H1 (cell line): Measurements from ENCODE around the gene RPS17. TPM values are rescaled to one million over a fixed set of nuclear protein-coding genes. Genes with fewer than 3 reads are reported as not detected.

ENCODE experiments used
- CTCF ChIA-PET: fragments of 300-600 bp; sonication (Branson Sonifier 250); formaldehyde crosslinking; loops from one replicate; lab custom pipeline; 2021; ENCODE audit not compliant: partially characterized antibody; lab: Charles Lee
- POLR2A ChIA-PET: fragments of 300-600 bp; sonication (Branson Sonifier 250); formaldehyde crosslinking; loops from one replicate; lab custom pipeline; 2021; ENCODE audit warnings: inconsistent platforms; ENCODE audit not compliant: partially characterized antibody; lab: Charles Lee
- DNase-seq, 2 experiments: peaks; one replicate each; pipeline versions ENCODE4 v3.0.0 to v3.0.0-alpha.2; 2010 to 2022; ENCODE audit warnings: low spot score in 2 of 2, low read depth in 1 of 2, mixed read lengths in 1 of 2
- FAIRE-seq: peaks from 2 replicates; lab custom pipeline; 2011; peaks lifted over from hg19 to GRCh38; lab: Jason Lieb, UNC
- H2AFZ ChIP-seq: 2 replicates; pipeline ENCODE4 v1.8.1; 2012; ENCODE audit warnings: low read length, inconsistent platforms
- H2AK5ac ChIP-seq: 2 replicates; pipeline ENCODE4 v1.6.1; 2013; ENCODE audit warnings: low read depth, low read length
- H2BK120ac ChIP-seq: replicated peaks from 2 replicates; pipeline ENCODE3; 2013; ENCODE audit warnings: low read depth, low read length, inconsistent platforms
- H2BK12ac ChIP-seq: 2 replicates; pipeline ENCODE4 v1.6.1; 2013; ENCODE audit warnings: low read depth, low read length
- H2BK15ac ChIP-seq: 2 replicates; pipeline ENCODE4 v1.6.1; 2013; ENCODE audit warnings: low read length
- H2BK20ac ChIP-seq: 2 replicates; pipeline ENCODE4 v1.6.1; 2013; ENCODE audit warnings: low read length
- H2BK5ac ChIP-seq: 2 replicates; pipeline ENCODE4 v1.6.1; 2013; ENCODE audit warnings: low read depth, low read length
- H3K14ac ChIP-seq: 2 replicates; pipeline ENCODE4 v1.6.1; 2013; ENCODE audit warnings: inconsistent platforms; ENCODE audit not compliant: insufficient read length
- H3K18ac ChIP-seq: 2 replicates; pipeline ENCODE4 v1.6.1; 2013; ENCODE audit warnings: low read length; ENCODE audit errors: extremely low read depth
- H3K23ac ChIP-seq: 2 replicates; pipeline ENCODE4 v1.6.1; 2013; ENCODE audit warnings: inconsistent platforms; ENCODE audit not compliant: insufficient read length
- H3K23me2 ChIP-seq: 2 replicates; pipeline ENCODE4 v1.6.1; 2013; ENCODE audit warnings: low read depth, low read length
- H3K27ac ChIP-seq: 2 replicates; pipeline ENCODE4 v1.6.1; 2011; ENCODE audit warnings: low read depth, low read length, inconsistent platforms
- H3K27me3 ChIP-seq, 4 experiments: replicated peaks in 1 of 4; 1 replicate in 1 of 4; 2 replicates in 3 of 4; pipeline versions ENCODE4 v1.6.1 to v1.8.1; 2011 to 2013; ENCODE audit warnings: low read length in 3 of 4, mild to moderate bottlenecking in 3 of 4, inconsistent platforms in 2 of 4, mixed read lengths in 2 of 4, moderate library complexity in 1 of 4; ENCODE audit not compliant: control insufficient read depth in 3 of 4, insufficient read depth in 3 of 4; ENCODE audit errors: extremely low read depth in 1 of 4
- H3K36me3 ChIP-seq, 4 experiments: 2 replicates each; pipeline versions ENCODE4 v1.6.1 to v1.8.1; 2011 to 2013; ENCODE audit warnings: mild to moderate bottlenecking in 4 of 4, low read length in 3 of 4, moderate library complexity in 2 of 4, control low read depth in 1 of 4, inconsistent platforms in 1 of 4; ENCODE audit not compliant: insufficient read depth in 4 of 4, control insufficient read depth in 2 of 4
- H3K4ac ChIP-seq: replicated peaks from 2 replicates; pipeline ENCODE3; 2013; ENCODE audit warnings: low read length, low read depth, mixed read lengths, inconsistent platforms; ENCODE audit not compliant: insufficient read length
- H3K4me1 ChIP-seq, 4 experiments: replicated peaks in 1 of 4; 1 replicate in 1 of 4; 2 replicates in 3 of 4; pipeline versions ENCODE4 v1.6.1 to v1.8.1; 2011 to 2013; ENCODE audit warnings: low read length in 3 of 4, inconsistent platforms in 2 of 4, mixed read lengths in 1 of 4; ENCODE audit not compliant: insufficient read depth in 4 of 4, control insufficient read depth in 3 of 4
- H3K4me2 ChIP-seq, 2 experiments: 2 replicates each; pipeline versions ENCODE4 v1.6.1 to v1.8.1; 2011 to 2013; ENCODE audit warnings: low read depth in 2 of 2, low read length in 2 of 2, control low read depth in 1 of 2, inconsistent platforms in 1 of 2, mild to moderate bottlenecking in 1 of 2; ENCODE audit not compliant: insufficient read depth in 1 of 2
- H3K4me3 ChIP-seq, 4 experiments: fragments of 200-600, 300-600 bp in 1 of 4; sonication (generic), shearing (Covaris generic), sonication (Bioruptor Twin) in 1 of 4; 2 replicates each; pipeline versions ENCODE4 v1.5.1 to v1.8.1; 2011 to 2016; ENCODE audit warnings: low read length in 4 of 4, low read depth in 3 of 4, control low read depth in 2 of 4, inconsistent platforms in 2 of 4, mild to moderate bottlenecking in 2 of 4, mixed read lengths in 1 of 4, moderate library complexity in 1 of 4; ENCODE audit not compliant: insufficient read depth in 2 of 4; ENCODE audit errors: extremely low read depth in 1 of 4
- H3K56ac ChIP-seq: replicated peaks from 2 replicates; pipeline ENCODE3; 2013; ENCODE audit warnings: low read depth, mild to moderate bottlenecking, mixed read lengths, low read length, inconsistent platforms; ENCODE audit not compliant: insufficient read length
- H3K79me1 ChIP-seq: 2 replicates; pipeline ENCODE4 v1.6.1; 2013; ENCODE audit warnings: low read depth, low read length, control low read depth
- H3K79me2 ChIP-seq, 2 experiments: 2 replicates each; pipeline versions ENCODE4 v1.6.1 to v1.8.1; 2012 to 2013; ENCODE audit warnings: low read length in 2 of 2, mild to moderate bottlenecking in 2 of 2, inconsistent platforms in 1 of 2; ENCODE audit not compliant: insufficient read depth in 2 of 2, control insufficient read depth in 1 of 2
- H3K9ac ChIP-seq, 4 experiments: replicated peaks in 1 of 4; 1 replicate in 1 of 4; 2 replicates in 3 of 4; pipeline versions ENCODE4 v1.6.1 to v1.8.1; 2011 to 2013; ENCODE audit warnings: low read depth in 3 of 4, low read length in 3 of 4, control low read depth in 2 of 4, mild to moderate bottlenecking in 2 of 4, moderate library complexity in 2 of 4, inconsistent platforms in 1 of 4; ENCODE audit errors: extremely low read depth in 1 of 4
- H3K9me3 ChIP-seq, 2 experiments: 2 replicates each; pipeline versions ENCODE4 v1.6.1 to v1.8.1; 2012 to 2013; ENCODE audit warnings: mild to moderate bottlenecking in 2 of 2, moderate library complexity in 2 of 2, control low read depth in 1 of 2, inconsistent platforms in 1 of 2, low read depth in 1 of 2, low read length in 1 of 2, mixed read lengths in 1 of 2; ENCODE audit not compliant: insufficient read depth in 2 of 2
- H4K20me1 ChIP-seq, 2 experiments: replicated peaks in 1 of 2; 2 replicates each; pipeline versions ENCODE3 to v1.8.1; 2011 to 2013; ENCODE audit warnings: inconsistent platforms in 2 of 2, low read length in 2 of 2, mild to moderate bottlenecking in 1 of 2; ENCODE audit not compliant: insufficient read depth in 2 of 2, control insufficient read depth in 1 of 2
- H4K5ac ChIP-seq: 2 replicates; pipeline ENCODE4 v1.6.1; 2013; ENCODE audit warnings: low read length, low read depth, mixed read lengths, inconsistent platforms; ENCODE audit not compliant: insufficient read length
- H4K8ac ChIP-seq: 2 replicates; pipeline ENCODE4 v1.8.0; 2013; ENCODE audit warnings: mild to moderate bottlenecking, moderate library complexity, low read length, inconsistent platforms; ENCODE audit not compliant: insufficient read depth; ENCODE audit errors: extremely low read depth
- H4K91ac ChIP-seq: replicated peaks from 2 replicates; pipeline ENCODE3; 2013; ENCODE audit warnings: low read length, mixed read lengths, inconsistent platforms; ENCODE audit not compliant: insufficient read length
- ASH2L ChIP-seq: fragments of 200-600, 300-600 bp; sonication (generic); IDR thresholded peaks from one replicate; pipeline ENCODE4 v1.7.1; 2017; ENCODE audit warnings: low read length
- CHD1 ChIP-seq: IDR thresholded peaks from 2 replicates; pipeline ENCODE4 v1.6.1; 2012; ENCODE audit warnings: low read depth, low read length, improper control_type of control experiment
- SP2 ChIP-seq: IDR thresholded peaks from 2 replicates; pipeline ENCODE4 v1.6.1; 2012; ENCODE audit warnings: mild to moderate bottlenecking, low read length, inconsistent platforms
- WGBS, 2 experiments: shearing (Covaris generic) in 1 of 2; methylation state at CpG; one replicate each; pipeline versions ENCODE4 v1.1.6 to v1.1.7; 2013 to 2015; ENCODE audit warnings: low lambda C conversion rate in 2 of 2, mixed read lengths in 2 of 2, inconsistent platforms in 1 of 2, low coverage in 1 of 2, missing lambda C conversion rate in 1 of 2; ENCODE audit not compliant: insufficient replicate concordance in 2 of 2, insufficient coverage in 1 of 2, insufficient read length in 1 of 2; ENCODE audit errors: extremely low coverage in 1 of 2, missing lambda C conversion rate in 1 of 2; 5-methylcytosine and 5-hydroxymethylcytosine counted together
- polyA plus RNA-seq, 7 experiments: library from polyadenylated mRNA; depleted of rRNA in 3 of 7; stranded (reverse) in 5 of 7; unstranded in 2 of 7; fragments of >200 nt in 5 of 7; fragments of 200-250 nt in 2 of 7; gene quantifications; 1 replicate in 5 of 7; 2 replicates in 1 of 7; 4 replicates in 1 of 7; pipeline versions ENCODE4 v1.2.1 to v1.2.3, GENCODE V29; 2011 to 2013; ENCODE audit warnings: missing spikeins in 2 of 7, mixed read lengths in 2 of 7
- total RNA-seq: library from RNA; stranded (reverse); fragmentation: NEBNext Ultra II Directional; extraction: Animal tissue kit (Norgen Biotek cat#: 25700); gene quantifications from 2 replicates; pipeline ENCODE4 v1.2.1, GENCODE V29; 2021

The RPS17 gene
- total and polyA plus RNA-seq, 2 of the 8 experiments (the other 6 are each of a cell fraction or from before 2014, with no cell fraction given) = 2,416 to 5,590 TPM

GRCh38 chr15:82531496-82532382, 8.5 kb downstream of the RPS17 start:
- Histone ChIP-seq H3K4me2 (no peak overlapping the region), H3K27ac (no peak overlapping the region; the same call in 1 of the 2 replicates), H3K9me3 (no peaks in the 10 kb centered on the region), H2BK15ac (no peak overlapping the region), H3K56ac (no peak overlapping the region), H2BK5ac (no peak overlapping the region; the same call in 1 of the 2 replicates), H4K8ac (no peak overlapping the region; the same call in 1 of the 2 replicates), H2BK120ac (no peak overlapping the region), H3K79me1 (0 out of 2 replicates have a peak, but pooled peaks cover 2% of the 10 kb centered on the region), H4K5ac (no peak overlapping the region), H3K18ac (no peak overlapping the region), H3K36me3 (peaks cover 6 to 29% (median 20%) of the 10 kb centered on the region in 4 experiments), H2BK20ac (no peak overlapping the region), H2BK12ac (no peak overlapping the region), H3K4me3 (no peak overlapping the region), H3K14ac (no peak overlapping the region), H2AK5ac (no peak overlapping the region), H2AFZ (no peak overlapping the region), H4K91ac (no peak overlapping the region), H3K9ac (no peak overlapping the region), H3K27me3 (no peaks in the 10 kb centered on the region), H3K4ac (no peak overlapping the region), H3K4me1 (peaks cover 0 to 2% (median under 1%) of the 10 kb centered on the region in 4 experiments; a peak in 2 of 7 replicates), H4K20me1 (peaks cover 3 to 11% of the 10 kb centered on the region in 2 experiments), H3K23ac (no peak overlapping the region), H3K79me2 (peaks cover 0 to under 1% of the 10 kb centered on the region in 2 experiments; a peak in 1 of 4 replicates), H3K23me2 (no peaks in the 10 kb centered on the region; the same call in 1 of the 2 replicates)
- peak in 1 of 2 experiments; percentile 53 for DNase-seq
- WGBS, 2 experiments = 83% methylated on average over 6 of the region's 11 CpGs; no CpG with 5 or more reads in 1 of the 2 experiments
- POLR2A ChIA-PET = interaction anchor here (0.9 to 7.0 kb wide), 3 partner anchors 8 to 482 kb away, joined by 3 to 125 read pairs (median 3); partner anchors contain the start of gene RPS17
- no peak for FAIRE-seq
- CTCF ChIA-PET = interaction anchor here (0.5 to 5.1 kb wide), 15 partner anchors 10 to 479 kb away, joined by 3 to 54 read pairs (median 3); partner anchors contain the start of genes C15orf40 and RPS17
- TF ChIP-seq CHD1 (no peak), SP2 (no peak), ASH2L (no peak)
